ENCODE measurements around the gene MAP2K5. TPM values are rescaled to one million over a fixed set of nuclear protein-coding genes. Genes with fewer than 3 reads are reported as not detected.

The MAP2K5 gene
- total RNA-seq, 2 donors from 2014 or later: 7.4 to 10.2 TPM

DNA sequence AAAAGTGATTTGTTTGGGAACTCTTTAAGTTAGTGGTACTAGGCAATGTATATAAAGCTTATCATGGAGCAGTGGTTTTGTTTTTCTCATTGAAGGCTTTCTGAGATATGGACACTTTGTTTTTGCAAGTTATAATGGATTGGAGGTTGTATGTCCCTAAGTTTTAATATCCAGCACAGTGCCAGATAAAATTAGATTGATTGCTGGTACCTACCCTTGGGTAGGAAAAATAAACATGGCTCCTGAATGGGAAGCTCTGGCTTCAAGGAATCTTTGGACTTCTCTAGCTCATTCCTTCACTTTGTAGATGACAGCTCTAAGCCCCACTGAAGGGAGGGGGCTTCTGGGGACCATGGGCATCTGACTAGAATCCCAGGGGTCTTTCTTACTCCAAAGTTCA, 201.1 kb downstream of the MAP2K5 start:
- H3K36me3 ChIP-seq: no peaks in the 10 kb centered on the region
- TF ChIP-seq, protein P1, sequence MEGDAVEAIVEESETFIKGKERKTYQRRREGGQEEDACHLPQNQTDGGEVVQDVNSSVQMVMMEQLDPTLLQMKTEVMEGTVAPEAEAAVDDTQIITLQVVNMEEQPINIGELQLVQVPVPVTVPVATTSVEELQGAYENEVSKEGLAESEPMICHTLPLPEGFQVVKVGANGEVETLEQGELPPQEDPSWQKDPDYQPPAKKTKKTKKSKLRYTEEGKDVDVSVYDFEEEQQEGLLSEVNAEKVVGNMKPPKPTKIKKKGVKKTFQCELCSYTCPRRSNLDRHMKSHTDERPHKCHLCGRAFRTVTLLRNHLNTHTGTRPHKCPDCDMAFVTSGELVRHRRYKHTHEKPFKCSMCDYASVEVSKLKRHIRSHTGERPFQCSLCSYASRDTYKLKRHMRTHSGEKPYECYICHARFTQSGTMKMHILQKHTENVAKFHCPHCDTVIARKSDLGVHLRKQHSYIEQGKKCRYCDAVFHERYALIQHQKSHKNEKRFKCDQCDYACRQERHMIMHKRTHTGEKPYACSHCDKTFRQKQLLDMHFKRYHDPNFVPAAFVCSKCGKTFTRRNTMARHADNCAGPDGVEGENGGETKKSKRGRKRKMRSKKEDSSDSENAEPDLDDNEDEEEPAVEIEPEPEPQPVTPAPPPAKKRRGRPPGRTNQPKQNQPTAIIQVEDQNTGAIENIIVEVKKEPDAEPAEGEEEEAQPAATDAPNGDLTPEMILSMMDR (IDR thresholded peaks at IDR 0.05): no peak
- no peak for ATAC-seq (ENCODE audit: insufficient number of reproducible peaks, low FRiP score, low read depth)
- H3K27me3 ChIP-seq (replicated peaks; ENCODE audit: insufficient read depth): no peaks in the 10 kb centered on the region
- H3K4me1 ChIP-seq (ENCODE audit: control insufficient read depth in 1 of 2, low read depth in 2 of 2): no peaks in the 10 kb centered on the region
- DNase-seq (ENCODE audit: low spot score): no peak
- H3K27ac ChIP-seq: no peak overlapping the region
- no peak overlapping the region for H3K4me3 ChIP-seq
- no peaks in the 10 kb centered on the region for H3K9me3 ChIP-seq

DNA sequence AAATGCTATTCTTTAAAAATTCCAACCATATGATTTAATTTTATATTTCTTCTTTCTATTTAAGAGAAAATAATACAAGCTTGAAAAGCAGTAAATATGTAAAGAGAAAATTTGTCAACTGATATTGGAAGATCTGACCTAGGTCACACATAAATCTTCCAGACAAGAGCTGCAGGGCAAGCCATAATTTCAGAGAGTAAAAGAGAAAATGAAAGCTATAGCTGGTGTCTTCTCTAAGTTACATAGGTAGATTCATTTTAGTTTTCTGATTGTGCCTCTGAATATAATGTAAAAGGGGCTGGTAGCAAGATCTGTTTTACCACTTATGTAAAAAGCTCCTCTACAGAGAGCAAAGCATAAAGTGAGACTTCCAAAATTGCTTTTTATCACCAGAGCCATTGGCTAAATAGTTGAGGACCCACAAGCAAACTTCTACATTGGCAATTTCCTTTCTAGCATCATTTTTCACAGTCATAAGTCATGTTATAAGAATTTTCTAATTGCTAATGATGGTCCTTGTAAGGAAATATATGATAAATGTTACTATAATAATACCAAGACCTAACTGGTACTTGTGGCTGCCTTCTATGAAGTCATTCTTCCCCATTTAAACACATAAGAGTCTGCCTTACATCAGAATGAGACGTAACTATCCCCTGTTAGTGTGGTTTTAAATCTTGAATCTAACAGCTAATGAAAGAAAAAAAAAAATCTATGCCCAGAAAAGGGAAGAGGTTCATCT, 202.0 kb downstream of the MAP2K5 start:
- ATAC-seq (ENCODE audit: insufficient number of reproducible peaks, low FRiP score, low read depth) (no peak), DNase-seq (ENCODE audit: low spot score) (no peak)
- H3K27me3 ChIP-seq (replicated peaks; ENCODE audit: insufficient read depth): no peaks in the 10 kb centered on the region
- H3K4me1 ChIP-seq (ENCODE audit: control insufficient read depth in 1 of 2, low read depth in 2 of 2): no peaks in the 10 kb centered on the region
- no peak overlapping the region for H3K4me3 ChIP-seq
- H3K27ac ChIP-seq: no peak overlapping the region
- H3K9me3 ChIP-seq: no peaks in the 10 kb centered on the region
- H3K36me3 ChIP-seq: no peaks in the 10 kb centered on the region
- TF ChIP-seq, protein P1 (IDR thresholded peaks at IDR 0.05): no peak

DNA sequence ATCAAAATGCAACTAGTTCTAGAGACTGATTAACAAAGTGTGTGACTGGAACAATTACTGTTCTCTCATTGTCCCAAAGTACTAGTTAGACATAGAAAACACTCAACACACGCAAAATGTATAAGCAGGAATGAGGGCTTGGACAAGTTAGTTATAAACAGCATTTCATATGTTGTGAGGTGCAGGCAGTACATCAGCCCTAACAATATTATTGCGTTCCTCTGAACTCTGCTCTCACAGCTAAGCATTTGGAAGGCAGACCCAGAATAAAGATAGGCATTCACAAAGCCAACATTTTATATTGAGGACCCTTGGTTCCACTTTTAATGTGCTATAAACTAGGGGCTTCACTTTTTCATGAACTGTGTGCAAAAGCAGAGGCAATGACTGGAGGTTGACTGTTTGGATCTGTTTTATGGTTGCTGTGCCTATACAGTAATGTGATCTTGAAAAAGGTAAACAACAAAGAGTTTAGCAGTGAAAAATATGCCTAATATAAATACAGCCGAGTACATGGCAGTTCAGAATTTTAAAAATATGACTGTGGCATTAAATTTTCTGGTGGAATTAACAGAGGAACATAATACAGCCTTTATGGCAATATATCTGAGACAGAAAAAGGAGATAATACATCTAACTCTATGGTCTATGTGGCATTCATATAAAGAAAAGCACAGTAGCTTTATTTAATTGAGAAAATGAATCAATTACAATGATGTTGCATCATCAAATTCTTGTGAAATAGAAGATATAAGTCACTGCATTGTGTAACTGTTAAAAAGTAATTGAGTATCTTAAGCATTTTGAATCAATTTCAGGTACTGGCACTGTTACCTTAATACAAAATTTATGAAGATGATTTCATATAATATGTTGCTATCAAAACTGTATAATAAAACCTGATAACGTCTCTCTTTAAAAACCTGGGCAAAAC, 202.8 kb downstream of the MAP2K5 start:
- H3K27ac ChIP-seq: no peak overlapping the region
- H3K36me3 ChIP-seq: no peaks in the 10 kb centered on the region
- DNase-seq (ENCODE audit: low spot score) (no peak), ATAC-seq (ENCODE audit: insufficient number of reproducible peaks, low FRiP score, low read depth) (no peak)
- no peak overlapping the region for H3K4me3 ChIP-seq
- TF ChIP-seq, protein P1 (IDR thresholded peaks at IDR 0.05): no peak
- H3K4me1 ChIP-seq (ENCODE audit: control insufficient read depth in 1 of 2, low read depth in 2 of 2): no peaks in the 10 kb centered on the region
- H3K9me3 ChIP-seq: no peaks in the 10 kb centered on the region
- H3K27me3 ChIP-seq (replicated peaks; ENCODE audit: insufficient read depth): no peaks in the 10 kb centered on the region

DNA sequence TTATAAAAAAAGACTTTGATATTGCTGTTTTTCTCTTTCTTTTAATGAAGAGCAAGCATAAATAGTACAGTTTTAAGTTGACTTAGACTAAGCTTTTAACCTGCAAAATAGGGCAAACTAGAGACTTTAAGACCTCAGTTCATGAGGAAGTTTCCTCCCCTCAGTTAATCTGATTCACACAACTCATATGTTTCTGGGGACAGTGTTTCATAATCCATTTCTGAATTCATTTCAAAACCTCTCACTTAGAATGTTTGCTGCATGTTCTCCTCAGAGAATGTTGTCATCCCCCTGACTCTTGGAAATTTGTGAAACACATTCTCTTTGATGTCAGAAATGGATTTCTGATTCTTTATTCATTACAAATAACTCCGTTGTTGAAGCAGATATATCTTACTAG, 203.5 kb downstream of the MAP2K5 start:
- Histone ChIP-seq H3K4me1 (ENCODE audit: control insufficient read depth in 1 of 2, low read depth in 2 of 2) (no peaks in the 10 kb centered on the region), H3K36me3 (no peaks in the 10 kb centered on the region), H3K9me3 (no peaks in the 10 kb centered on the region), H3K27me3 (replicated peaks; ENCODE audit: insufficient read depth) (no peaks in the 10 kb centered on the region), H3K4me3 (no peak overlapping the region), H3K27ac (no peak overlapping the region)
- TF ChIP-seq, protein P1 (IDR thresholded peaks at IDR 0.05): no peak
- DNase-seq (ENCODE audit: low spot score) (no peak), ATAC-seq (ENCODE audit: insufficient number of reproducible peaks, low FRiP score, low read depth) (no peak)

DNA sequence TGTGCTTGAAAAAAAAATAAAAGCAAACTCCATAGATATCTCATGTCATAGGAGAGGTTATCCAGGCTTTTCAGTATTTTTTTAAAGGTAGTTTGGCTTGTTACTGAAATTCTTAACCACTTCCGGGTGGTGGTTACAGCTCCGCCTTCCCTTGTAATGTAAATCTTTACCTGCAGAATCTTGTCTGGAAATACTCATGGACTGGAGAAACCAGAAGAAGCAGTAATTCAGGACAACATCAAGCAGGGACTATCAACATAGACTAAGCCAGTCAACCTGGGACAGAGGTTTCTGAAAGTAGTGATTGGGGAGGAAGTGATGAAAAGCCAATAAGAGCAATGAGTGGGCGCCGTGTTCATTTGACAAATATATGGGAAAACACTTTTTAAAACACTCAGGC, 203.9 kb downstream of the MAP2K5 start:
- ATAC-seq (ENCODE audit: insufficient number of reproducible peaks, low FRiP score, low read depth) (no peak), DNase-seq (ENCODE audit: low spot score) (no peak)
- no peaks in the 10 kb centered on the region for H3K36me3 ChIP-seq
- no peak overlapping the region for H3K27ac ChIP-seq
- H3K4me3 ChIP-seq: no peak overlapping the region
- TF ChIP-seq, protein P1 (IDR thresholded peaks at IDR 0.05): no peak
- H3K27me3 ChIP-seq (replicated peaks; ENCODE audit: insufficient read depth): no peaks in the 10 kb centered on the region
- H3K9me3 ChIP-seq: no peaks in the 10 kb centered on the region
- no peaks in the 10 kb centered on the region for H3K4me1 ChIP-seq (ENCODE audit: control insufficient read depth in 1 of 2, low read depth in 2 of 2)
